K562 (cell line): ENCODE data around the gene PPP1R3E. TPM values are rescaled to one million over a fixed set of nuclear protein-coding genes. Genes with fewer than 3 reads are reported as not detected.

Experiments used
- ARHGAP35 ChIP-seq: fragments of 450-650 bp; IDR thresholded peaks from 2 replicates; pipeline ENCODE4 v1.6.1; 2018; ENCODE audit not compliant: partially characterized antibody
- ATF3 ChIP-seq, 2 experiments: fragments of 450-650 bp in 1 of 2; sonication (generic) in 1 of 2; formaldehyde crosslinking in 1 of 2; IDR thresholded peaks in 1 of 2; conservative IDR thresholded peaks in 1 of 2; 2 replicates each; pipeline versions ENCODE4 v1.6.1 to v1.8.1; 2016 to 2023; ENCODE audit warnings: mild to moderate bottlenecking in 2 of 2, moderate library complexity in 2 of 2, inconsistent platforms in 1 of 2, missing genetic modification reagents in 1 of 2
- CREB5 ChIP-seq: fragments of 250-450 bp; sonication (Bioruptor Pico); IDR thresholded peaks from 2 replicates; pipeline ENCODE4 v1.5.0; 2020; ENCODE audit warnings: mild to moderate bottlenecking
- DLX4 ChIP-seq: fragments of 250-450 bp; sonication (Bioruptor Pico); IDR thresholded peaks from 2 replicates; pipeline ENCODE4 v1.6.1; 2021; ENCODE audit warnings: mild to moderate bottlenecking
- ETS2 ChIP-seq: IDR thresholded peaks from 2 replicates; pipeline ENCODE4 v1.6.1; 2016; ENCODE audit warnings: borderline replicate concordance, missing genetic modification characterization, mild to moderate bottlenecking, moderate library complexity, missing compliant biosample characterization; ENCODE audit not compliant: poor library complexity, severe bottlenecking
- FOXK2 ChIP-seq, 2 experiments: fragments of 450-650 bp; IDR thresholded peaks in 1 of 2; conservative IDR thresholded peaks in 1 of 2; 2 replicates each; pipeline ENCODE4 v1.6.1; 2016; ENCODE audit warnings: low read depth in 2 of 2, mild to moderate bottlenecking in 1 of 2
- GMEB1 ChIP-seq: fragments of 250-450 bp; sonication (Bioruptor Pico); IDR thresholded peaks from 2 replicates; pipeline ENCODE4 v1.4.0; 2020; ENCODE audit warnings: mild to moderate bottlenecking
- HDAC1 ChIP-seq, 2 experiments: fragments of 450-650 bp; IDR thresholded peaks; 2 replicates each; pipeline ENCODE4 v1.6.1; 2016 to 2017; ENCODE audit warnings: inconsistent platforms in 1 of 2, mild to moderate bottlenecking in 1 of 2, moderate library complexity in 1 of 2
- HDGF ChIP-seq: fragments of 450-650 bp; IDR thresholded peaks from 2 replicates; pipeline ENCODE4 v1.6.1; 2016
- JUND ChIP-seq, 2 experiments: IDR thresholded peaks; 2 replicates in 1 of 2; 3 replicates in 1 of 2; pipeline ENCODE4 v1.6.1; 2011; ENCODE audit warnings: borderline replicate concordance in 2 of 2, low read depth in 2 of 2, low read length in 2 of 2, improper control_type of control experiment in 1 of 2, missing biosample characterization in 1 of 2, missing genetic modification characterization in 1 of 2, missing genetic modification reagents in 1 of 2
- MED1 ChIP-seq: sonication (generic); formaldehyde crosslinking; IDR thresholded peaks from 2 replicates; pipeline ENCODE4 v1.8.1; 2023; ENCODE audit warnings: missing genetic modification reagents, borderline replicate concordance
- RBFOX2 ChIP-seq: fragments of 200-400 bp; formaldehyde crosslinking; IDR thresholded peaks from 2 replicates; pipeline ENCODE4 v1.6.1; 2017; ENCODE audit warnings: low read depth, mild to moderate bottlenecking, low read length, moderate library complexity
- SLC30A9 ChIP-seq: fragments of 250-450 bp; sonication (Bioruptor Pico); IDR thresholded peaks from 2 replicates; pipeline ENCODE4 v1.8.0; 2022; ENCODE audit warnings: mild to moderate bottlenecking, moderate library complexity
- SP1 ChIP-seq: sonication (generic); formaldehyde crosslinking; IDR thresholded peaks from 2 replicates; pipeline ENCODE4 v1.8.1; 2022; ENCODE audit warnings: mild to moderate bottlenecking, missing genetic modification reagents
- SPI1 ChIP-seq: IDR thresholded peaks from 2 replicates; pipeline ENCODE4 v1.6.1; 2011; ENCODE audit warnings: low read depth, low read length, control low read depth, borderline replicate concordance
- TBP ChIP-seq: optimal IDR thresholded peaks from 2 replicates; pipeline ENCODE3; 2011; ENCODE audit warnings: low read depth, low read length, improper control_type of control experiment
- polyA plus RNA-seq, 8 experiments: library from polyadenylated mRNA; depleted of rRNA in 4 of 8; stranded (reverse) in 5 of 8; unstranded in 3 of 8; fragments of >200 nt; fragmentation: Nextera tagmentation in 2 of 8; fragmentation: Illumina TruSeq in 1 of 8; extraction: Ambion mirVana in 2 of 8; extraction: Trizol in 1 of 8; gene quantifications; 2 replicates each; pipeline versions ENCODE4 v1.2.1 to v1.2.3, GENCODE V29; 2011 to 2014; ENCODE audit warnings: inconsistent platforms in 1 of 8, missing spikeins in 1 of 8
- total RNA-seq, 7 experiments: library from RNA; depleted of rRNA in 6 of 7; stranded (reverse); fragments of >200 nt in 6 of 7; fragmentation: Illumina TruSeq in 2 of 7; extraction: Trizol in 2 of 7; gene quantifications; 2 replicates each; pipeline versions ENCODE4 v1.2.1 to v1.2.3, GENCODE V29; 2011 to 2021; ENCODE audit warnings: low replicate concordance in 1 of 7
- TF ChIP-seq, protein P1 (sequence below): fragments of 450-650 bp; IDR thresholded peaks from 2 replicates; pipeline ENCODE4 v1.6.1; 2016; ENCODE audit warnings: missing biosample characterization, missing genetic modification characterization

PPP1R3E gene
- total and polyA plus RNA-seq, 9 of the 15 experiments (the other 6 are each of a cell fraction or from before 2014, with no cell fraction given), result 3.2 to 18.4 (median 7.6) TPM

GRCh38 chr14:23320584-23321571 is 18.2 kb upstream of the PPP1R3E start, which contains the start of gene PABPN1 (continued):
- TF ChIP-seq RBFOX2 (peak; percentile 78), DLX4 (CRISPR knock-in tag) (no peak), ARHGAP35 (no peak), ATF3 (IDR thresholded peaks at IDR 0.05) (no peak), ATF3 (CRISPR knock-in tag; conservative IDR thresholded peaks at IDR 0.05) (no peak), HDAC1 (IDR thresholded peaks at IDR 0.05) (peak in 1 of 2 experiments; percentile 55; a peak in 2 of 4 replicates), SP1 (peak; percentile 86; the same call in 1 of the 2 replicates), FOXK2 (conservative IDR thresholded peaks at IDR 0.05 in 1 of 2, IDR thresholded peaks at IDR 0.05 in 1 of 2; ENCODE audit: low read depth in 2 of 2) (peak; percentile 55 to 59; a peak in 3 of 4 replicates), GMEB1 (CRISPR knock-in tag) (no peak; the same call in 1 of the 2 replicates), MED1 (CRISPR knock-in tag) (no peak), TBP (peak; percentile 54), JUND (IDR thresholded peaks at IDR 0.05; ENCODE audit: borderline replicate concordance, low read depth, low read length) (no peak; the same call in none of the 2 replicates), JUND (tag; IDR thresholded peaks at IDR 0.05; ENCODE audit: borderline replicate concordance, low read depth, low read length) (peak; percentile 10; the same call in 1 of the 3 replicates), ETS2 (tag) (no peak), SPI1 (no peak), SLC30A9 (CRISPR knock-in tag) (no peak), HDGF (no peak), CREB5 (no peak)
- TF ChIP-seq, protein P1, sequence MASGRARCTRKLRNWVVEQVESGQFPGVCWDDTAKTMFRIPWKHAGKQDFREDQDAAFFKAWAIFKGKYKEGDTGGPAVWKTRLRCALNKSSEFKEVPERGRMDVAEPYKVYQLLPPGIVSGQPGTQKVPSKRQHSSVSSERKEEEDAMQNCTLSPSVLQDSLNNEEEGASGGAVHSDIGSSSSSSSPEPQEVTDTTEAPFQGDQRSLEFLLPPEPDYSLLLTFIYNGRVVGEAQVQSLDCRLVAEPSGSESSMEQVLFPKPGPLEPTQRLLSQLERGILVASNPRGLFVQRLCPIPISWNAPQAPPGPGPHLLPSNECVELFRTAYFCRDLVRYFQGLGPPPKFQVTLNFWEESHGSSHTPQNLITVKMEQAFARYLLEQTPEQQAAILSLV (tag), result 0 out of 2 replicates have a peak, but pooled peaks have one; percentile 3
